Measurements from ENCODE around the gene EFNA4. TPM values are rescaled to one million over a fixed set of nuclear protein-coding genes. Genes with fewer than 3 reads are reported as not detected.

Gene EFNA4
- total RNA-seq, 1 donor from 2014 or later: 11.8 TPM

- no peak overlapping the region for H3K4me2 ChIP-seq (ENCODE audit: low read length)
- H3K27me3 ChIP-seq (ENCODE audit: insufficient read depth, low read length): peaks cover 16% of the 10 kb centered on the region
- H4K20me1 ChIP-seq (ENCODE audit: insufficient read depth, low read length): no peaks in the 10 kb centered on the region
- H3K36me3 ChIP-seq (ENCODE audit: insufficient read depth, low read length): no peaks in the 10 kb centered on the region
- H3K27ac ChIP-seq (ENCODE audit: low read depth, low read length): no peak overlapping the region
- Mint-ChIP-seq H3K27me3 (ENCODE audit: low read depth, unreplicated experiment) (peaks cover 13% of the 10 kb centered on the region), H3K36me3 (ENCODE audit: low read depth, unreplicated experiment) (no peaks in the 10 kb centered on the region), H3K27ac (ENCODE audit: unreplicated experiment) (no peak overlapping the region), H3K9me3 (ENCODE audit: unreplicated experiment) (no peaks in the 10 kb centered on the region), H3K4me1 (ENCODE audit: low read depth, unreplicated experiment) (peaks cover 10% of the 10 kb centered on the region), H3K4me3 (ENCODE audit: unreplicated experiment) (no peak overlapping the region)
- no peak overlapping the region for H2AFZ ChIP-seq (ENCODE audit: low read depth, low read length)
- no peak for TF ChIP-seq EZH2 (IDR thresholded peaks at IDR 0.05; ENCODE audit: insufficient read depth, low read length)
- no peak for TF ChIP-seq CTCF (IDR thresholded peaks at IDR 0.05; ENCODE audit: insufficient read depth, low read depth, low read length)
- peaks cover 7% of the 10 kb centered on the region for H3K4me1 ChIP-seq (ENCODE audit: insufficient read depth, low read length)
- FAIRE-seq (no peak), DNase-seq (ENCODE audit: low read depth) (no peak)
- H3K79me2 ChIP-seq (ENCODE audit: insufficient read depth, low read length): no peaks in the 10 kb centered on the region
- H3K9me3 ChIP-seq (ENCODE audit: insufficient read depth, low read depth, low read length): no peaks in the 10 kb centered on the region
- H3K4me3 ChIP-seq (ENCODE audit: insufficient read depth, low read depth, low read length): no peak overlapping the region
- H3K9ac ChIP-seq (ENCODE audit: low read length): no peak overlapping the region
Measured at GRCh38 chr1:155092131-155092530, 28.6 kb downstream of the EFNA4 start.

GRCh38 chr1:155092641-155093040, 29.1 kb downstream of the EFNA4 start:
- peaks cover 10% of the 10 kb centered on the region for H3K4me1 Mint-ChIP-seq (ENCODE audit: low read depth, unreplicated experiment)
- no peak overlapping the region for H2AFZ ChIP-seq (ENCODE audit: low read depth, low read length)
- no peak overlapping the region for H3K27ac ChIP-seq (ENCODE audit: low read depth, low read length)
- H3K27ac Mint-ChIP-seq (ENCODE audit: unreplicated experiment): no peak overlapping the region
- H3K9me3 ChIP-seq (ENCODE audit: insufficient read depth, low read depth, low read length): no peaks in the 10 kb centered on the region
- H3K4me2 ChIP-seq (ENCODE audit: low read length): no peak overlapping the region
- no peak for TF ChIP-seq EZH2 (IDR thresholded peaks at IDR 0.05; ENCODE audit: insufficient read depth, low read length)
- no peak for TF ChIP-seq CTCF (IDR thresholded peaks at IDR 0.05; ENCODE audit: insufficient read depth, low read depth, low read length)
- peaks cover 16% of the 10 kb centered on the region for H3K27me3 ChIP-seq (ENCODE audit: insufficient read depth, low read length)
- H3K79me2 ChIP-seq (ENCODE audit: insufficient read depth, low read length): no peaks in the 10 kb centered on the region
- no peaks in the 10 kb centered on the region for H3K36me3 ChIP-seq (ENCODE audit: insufficient read depth, low read length)
- no peak overlapping the region for H3K4me3 Mint-ChIP-seq (ENCODE audit: unreplicated experiment)
- no peak for DNase-seq (ENCODE audit: low read depth)
- H3K4me3 ChIP-seq (ENCODE audit: insufficient read depth, low read depth, low read length): no peak overlapping the region
- H3K27me3 Mint-ChIP-seq (ENCODE audit: low read depth, unreplicated experiment): peaks cover 13% of the 10 kb centered on the region
- FAIRE-seq: no peak
- no peak overlapping the region for H3K9ac ChIP-seq (ENCODE audit: low read length)
- H3K4me1 ChIP-seq (ENCODE audit: insufficient read depth, low read length): peaks cover 7% of the 10 kb centered on the region
- H3K36me3 Mint-ChIP-seq (ENCODE audit: low read depth, unreplicated experiment): no peaks in the 10 kb centered on the region
- H3K9me3 Mint-ChIP-seq (ENCODE audit: unreplicated experiment): no peaks in the 10 kb centered on the region
- no peaks in the 10 kb centered on the region for H4K20me1 ChIP-seq (ENCODE audit: insufficient read depth, low read length)

- H3K4me1 ChIP-seq (ENCODE audit: insufficient read depth, low read length): peaks cover 7% of the 10 kb centered on the region
- H3K9ac ChIP-seq (ENCODE audit: low read length): no peak overlapping the region
- H3K79me2 ChIP-seq (ENCODE audit: insufficient read depth, low read length): no peaks in the 10 kb centered on the region
- Mint-ChIP-seq H3K27ac (ENCODE audit: unreplicated experiment) (no peak overlapping the region), H3K36me3 (ENCODE audit: low read depth, unreplicated experiment) (no peaks in the 10 kb centered on the region), H3K9me3 (ENCODE audit: unreplicated experiment) (no peaks in the 10 kb centered on the region), H3K4me1 (ENCODE audit: low read depth, unreplicated experiment) (peaks cover 10% of the 10 kb centered on the region), H3K27me3 (ENCODE audit: low read depth, unreplicated experiment) (peaks cover 11% of the 10 kb centered on the region), H3K4me3 (ENCODE audit: unreplicated experiment) (no peak overlapping the region)
- no peak overlapping the region for H3K4me3 ChIP-seq (ENCODE audit: insufficient read depth, low read depth, low read length)
- FAIRE-seq (no peak), DNase-seq (ENCODE audit: low read depth) (peak; percentile 38)
- H3K9me3 ChIP-seq (ENCODE audit: insufficient read depth, low read depth, low read length): no peaks in the 10 kb centered on the region
- H3K36me3 ChIP-seq (ENCODE audit: insufficient read depth, low read length): no peaks in the 10 kb centered on the region
- no peak overlapping the region for H3K27ac ChIP-seq (ENCODE audit: low read depth, low read length)
- TF ChIP-seq EZH2 (IDR thresholded peaks at IDR 0.05; ENCODE audit: insufficient read depth, low read length): no peak
- TF ChIP-seq CTCF (IDR thresholded peaks at IDR 0.05; ENCODE audit: insufficient read depth, low read depth, low read length): peak; percentile 22
- no peak overlapping the region for H3K4me2 ChIP-seq (ENCODE audit: low read length)
- H4K20me1 ChIP-seq (ENCODE audit: insufficient read depth, low read length): no peaks in the 10 kb centered on the region
- peaks cover 16% of the 10 kb centered on the region for H3K27me3 ChIP-seq (ENCODE audit: insufficient read depth, low read length)
- H2AFZ ChIP-seq (ENCODE audit: low read depth, low read length): peak overlapping the region; percentile 43
Measured at GRCh38 chr1:155093911-155094621, 30.5 kb downstream of the EFNA4 start.
